HG03354 (cell line): ENCODE results near the gene SLC16A11.
"Not testable (repeated sequence)": the region's sequence is repeated elsewhere in the genome, so short reads cannot be mapped to it uniquely, and the experiment has no call there.

Experiments used
- ATAC-seq: cut with Tn5 transposase; IDR thresholded peaks from one replicate; pipeline ENCODE4 v1.9.1; 2021; ENCODE audit warnings: mild to moderate bottlenecking; ENCODE audit not compliant: unreplicated experiment, poor library complexity, severe bottlenecking

Gene SLC16A11

DNA sequence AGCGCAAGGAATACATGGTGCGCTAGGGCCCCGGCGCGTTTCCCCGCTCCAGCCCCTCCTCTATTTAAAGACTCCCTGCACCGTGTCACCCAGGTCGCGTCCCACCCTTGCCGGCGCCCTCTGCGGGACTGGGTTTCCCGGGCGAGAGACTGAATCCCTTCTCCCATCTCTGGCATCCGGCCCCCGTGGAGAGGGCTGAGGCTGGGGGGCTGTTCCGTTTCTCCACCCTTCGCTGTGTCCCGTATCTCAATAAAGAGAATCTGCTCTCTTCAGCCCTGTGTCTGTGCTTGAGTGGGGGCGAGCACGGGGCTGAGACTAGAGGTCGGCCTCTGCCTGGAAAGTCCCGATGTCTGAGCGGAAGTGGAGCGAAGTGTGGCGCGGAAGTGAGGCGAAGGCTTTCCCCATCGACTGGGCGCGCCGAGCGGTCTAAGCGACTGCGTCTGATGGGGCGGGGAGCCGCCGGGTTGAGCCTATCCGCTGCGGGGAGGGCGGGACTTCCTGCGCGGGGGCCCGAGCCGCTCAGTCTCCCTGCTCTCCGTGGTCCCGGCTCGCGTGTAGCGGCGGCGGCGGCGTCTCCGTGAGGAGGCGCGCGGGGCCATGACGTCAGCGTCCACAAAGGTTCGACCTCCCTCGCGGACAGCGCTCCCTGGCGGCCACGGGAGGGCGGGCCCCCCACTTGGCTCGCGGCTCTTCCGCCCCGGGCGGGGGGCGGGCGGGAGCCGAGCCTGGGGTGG is 29.5 kb downstream of the SLC16A11 start:
- peak; percentile 81 for ATAC-seq

DNA sequence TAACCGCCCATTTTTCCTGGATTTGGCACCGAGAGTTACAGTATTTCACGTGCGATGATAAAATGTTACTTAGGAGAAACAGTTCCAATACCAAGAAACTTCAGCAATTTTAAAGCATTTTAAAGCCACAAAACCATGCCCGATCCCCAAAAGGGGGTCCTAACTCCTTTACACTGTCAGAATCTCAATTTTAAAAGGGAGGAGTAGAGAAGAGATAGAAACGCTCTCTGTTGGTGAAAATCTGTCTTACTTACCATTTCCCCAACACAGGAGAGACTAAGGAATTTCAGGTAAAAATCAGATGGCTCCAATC is 32.0 kb downstream of the SLC16A11 start:
- ATAC-seq, result no peak

DNA sequence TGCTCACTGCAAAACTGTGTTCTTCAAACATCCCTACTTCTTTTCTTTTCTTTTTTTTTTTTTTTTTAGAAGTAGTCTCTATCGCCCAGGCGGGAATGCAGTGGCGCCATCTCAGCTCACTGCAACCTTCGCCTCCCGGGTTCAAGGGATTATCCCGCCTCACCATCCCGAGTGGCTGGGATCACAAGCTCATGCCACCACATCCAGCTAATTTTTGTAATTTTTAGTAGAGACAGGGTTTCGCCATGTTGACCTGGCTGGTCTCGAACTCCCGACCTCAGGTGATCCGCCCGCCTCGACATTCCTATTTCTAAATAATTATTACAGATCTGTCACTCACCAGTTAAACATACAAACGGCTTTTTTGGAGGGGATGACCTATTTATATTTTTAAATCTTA is 32.5 kb downstream of the SLC16A11 start:
- ATAC-seq, result no peak

DNA sequence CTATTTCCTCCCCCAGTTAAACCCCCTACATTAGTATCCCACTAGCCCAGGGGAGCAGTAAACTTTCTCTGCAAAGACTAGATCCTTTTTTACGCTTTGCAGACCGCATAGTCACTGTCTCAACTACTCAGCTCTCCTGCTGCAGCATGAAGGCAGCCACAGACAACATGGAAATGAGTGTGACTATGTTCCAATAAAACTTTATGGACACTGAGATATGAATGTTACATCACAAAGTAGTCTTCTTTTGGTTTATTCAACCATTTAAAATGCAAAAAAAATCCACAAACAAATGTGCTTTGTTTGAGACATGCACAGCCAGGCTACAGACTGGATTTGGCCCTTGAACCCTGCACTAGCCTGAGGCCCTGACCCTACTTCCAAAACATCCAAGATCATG is 33.4 kb downstream of the SLC16A11 start:
- no peak for ATAC-seq

DNA sequence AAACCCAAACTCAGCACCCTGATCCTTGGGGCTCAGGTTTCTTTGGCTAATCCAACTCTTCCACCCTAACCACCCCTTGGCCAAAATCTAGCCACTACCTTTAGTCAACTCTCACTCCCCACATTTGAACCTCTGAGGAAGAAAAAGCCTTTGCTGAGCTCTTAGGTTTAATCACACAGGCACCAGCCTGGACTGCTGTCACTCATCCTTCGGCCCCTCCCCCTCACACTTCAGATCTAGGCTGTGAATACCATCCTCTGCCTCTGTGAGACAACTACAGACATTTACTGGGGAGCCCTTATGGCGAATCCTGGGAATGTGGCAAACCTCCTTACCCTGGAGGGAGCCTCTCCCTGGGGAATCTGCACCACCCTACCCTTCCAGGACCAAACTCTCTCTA is 36.7 kb downstream of the SLC16A11 start:
- ATAC-seq, result no peak

DNA sequence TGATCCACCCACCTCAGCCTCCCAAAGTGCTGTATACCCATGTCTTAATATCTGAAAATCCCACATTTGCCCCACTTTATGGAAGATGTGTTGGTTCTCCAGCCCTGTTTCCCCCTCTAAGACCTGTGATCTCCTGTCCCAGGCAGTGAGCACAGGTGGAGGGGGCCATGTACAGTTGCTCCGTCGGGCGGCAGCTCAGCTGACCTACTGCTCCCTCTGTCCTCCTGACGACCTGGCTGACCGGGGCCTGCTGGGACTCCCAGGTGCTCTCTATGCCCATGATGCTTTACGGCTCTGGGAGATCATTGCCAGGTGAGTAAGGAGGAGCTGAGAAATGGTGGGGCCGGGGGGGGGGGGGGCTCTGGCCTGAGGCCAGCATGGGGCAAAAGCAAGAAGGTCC is 38.2 kb downstream of the SLC16A11 start:
- no peak for ATAC-seq

DNA sequence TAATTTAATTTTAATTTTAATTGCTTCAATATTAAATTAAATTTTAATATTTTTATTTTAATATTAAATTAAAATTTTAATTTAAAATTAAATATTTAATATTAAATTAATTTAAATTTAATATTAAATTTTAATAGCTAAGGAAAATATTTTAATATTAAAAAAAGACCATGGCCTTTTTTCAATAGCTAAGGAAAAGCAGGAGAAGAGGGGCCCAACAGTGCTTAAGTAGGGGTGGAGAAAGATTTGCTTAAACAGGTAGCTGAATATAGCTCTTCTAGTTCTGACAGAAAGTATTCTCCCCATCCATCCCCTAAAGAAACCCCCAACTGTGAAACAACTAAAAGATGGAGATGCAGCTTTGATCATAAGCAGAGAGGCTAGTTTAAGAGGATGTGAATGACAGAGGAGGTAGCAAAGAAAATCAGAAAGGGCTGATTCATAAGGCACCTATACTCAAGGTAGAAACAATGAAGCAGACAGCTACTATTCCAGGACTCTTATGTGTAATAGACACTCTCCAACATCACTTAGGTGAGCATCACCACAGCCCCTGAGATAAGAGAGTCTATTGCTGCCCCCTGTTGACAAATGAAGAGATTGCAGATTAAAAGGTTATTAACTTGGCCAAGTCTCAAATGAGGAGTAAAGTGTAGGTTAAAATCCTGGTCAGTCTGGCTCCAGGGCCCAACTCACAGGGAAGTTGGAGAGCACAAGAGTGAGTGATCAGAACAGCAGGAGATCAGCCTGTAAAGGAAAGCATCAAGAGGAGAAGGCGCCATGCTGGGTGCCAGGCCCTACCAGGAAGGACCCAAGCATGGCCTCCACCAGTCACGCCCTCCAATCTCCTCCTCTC is 39.3 kb downstream of the SLC16A11 start:
- ATAC-seq, result peak; percentile 66

DNA sequence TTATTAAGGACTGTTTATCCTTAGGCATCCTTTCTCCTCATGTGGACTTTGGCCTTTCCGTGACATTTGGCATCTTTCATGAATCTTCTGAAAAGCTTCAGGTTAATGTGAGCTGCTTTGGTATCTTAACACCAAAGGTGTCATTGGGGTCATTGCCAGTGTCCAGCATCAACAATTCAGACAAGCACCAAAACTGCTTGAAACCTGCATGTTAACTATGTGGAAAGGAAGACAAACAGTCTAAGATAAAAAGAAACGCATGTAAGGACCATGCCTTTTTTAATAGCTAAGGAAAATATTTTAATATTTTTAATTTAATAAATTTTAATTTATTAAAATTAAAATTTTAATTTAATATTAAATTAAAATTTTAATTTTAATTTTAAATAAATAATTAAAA is 40.1 kb downstream of the SLC16A11 start:
- ATAC-seq, result no peak

DNA sequence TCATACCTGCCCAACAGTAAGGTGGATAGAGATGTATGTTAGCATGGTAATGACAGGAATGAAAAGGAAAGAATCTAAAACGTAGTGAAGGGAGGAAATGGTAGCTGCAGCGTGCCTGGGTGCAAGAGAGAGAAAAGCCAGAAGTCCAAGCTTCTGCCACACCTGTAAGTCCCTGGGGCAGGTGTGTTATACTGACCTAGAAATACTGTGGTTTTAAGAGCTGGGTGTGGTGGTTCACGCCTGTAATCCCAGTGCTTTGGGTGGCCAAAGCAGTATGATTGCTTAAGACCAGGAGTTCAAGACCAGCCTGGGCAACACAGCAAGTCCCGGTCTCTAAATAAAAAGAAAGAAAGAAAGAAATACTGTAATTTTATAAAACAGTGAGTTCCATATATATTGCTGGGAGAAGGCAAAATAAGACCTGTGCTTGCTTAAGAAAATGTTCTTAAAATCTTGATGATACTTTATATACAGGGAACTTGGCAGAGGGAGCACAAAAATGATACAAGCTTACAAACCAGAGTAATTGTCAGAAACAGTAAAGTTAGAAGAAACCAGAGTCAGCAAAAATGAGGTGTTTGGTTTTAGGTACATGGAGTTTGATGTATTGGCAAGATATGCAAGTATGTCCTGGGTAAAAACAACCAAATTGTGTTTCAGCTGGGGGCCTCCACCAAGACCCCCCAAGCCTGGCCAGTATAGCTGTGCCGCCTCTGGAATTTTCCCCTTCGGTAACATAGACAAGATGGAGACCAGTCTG is 41.4 kb downstream of the SLC16A11 start:
- ATAC-seq, result no peak

DNA sequence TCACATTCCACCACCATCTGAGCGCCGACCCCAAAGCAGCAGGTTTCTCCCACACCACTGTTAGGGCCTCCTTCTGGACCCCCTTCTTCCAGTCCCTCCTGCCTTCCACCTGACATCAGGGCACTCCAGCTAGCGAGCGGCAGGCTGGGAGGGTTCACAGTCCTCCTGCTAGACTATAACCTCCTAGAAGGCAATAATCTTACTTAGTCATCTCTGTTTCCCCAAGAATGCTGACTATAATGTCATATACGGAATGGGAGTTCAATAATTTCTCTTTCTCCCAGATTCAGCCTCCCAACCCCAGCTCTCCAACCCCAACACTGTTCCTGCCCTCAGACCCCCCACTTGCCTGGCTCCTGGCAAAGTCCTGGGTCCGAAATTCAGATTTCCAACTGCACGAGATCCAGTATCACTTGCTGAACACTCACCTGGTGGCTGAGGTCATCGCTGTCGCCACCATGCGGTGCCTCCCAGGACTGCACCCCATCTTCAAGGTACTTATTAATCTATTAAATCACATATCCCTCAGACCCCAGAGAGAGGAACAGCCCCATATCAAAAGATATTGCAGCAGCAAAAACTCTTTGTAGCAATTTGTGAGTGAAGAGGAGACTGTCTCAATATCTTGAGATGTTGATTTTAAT is 42.5 kb downstream of the SLC16A11 start:
- no peak for ATAC-seq

DNA sequence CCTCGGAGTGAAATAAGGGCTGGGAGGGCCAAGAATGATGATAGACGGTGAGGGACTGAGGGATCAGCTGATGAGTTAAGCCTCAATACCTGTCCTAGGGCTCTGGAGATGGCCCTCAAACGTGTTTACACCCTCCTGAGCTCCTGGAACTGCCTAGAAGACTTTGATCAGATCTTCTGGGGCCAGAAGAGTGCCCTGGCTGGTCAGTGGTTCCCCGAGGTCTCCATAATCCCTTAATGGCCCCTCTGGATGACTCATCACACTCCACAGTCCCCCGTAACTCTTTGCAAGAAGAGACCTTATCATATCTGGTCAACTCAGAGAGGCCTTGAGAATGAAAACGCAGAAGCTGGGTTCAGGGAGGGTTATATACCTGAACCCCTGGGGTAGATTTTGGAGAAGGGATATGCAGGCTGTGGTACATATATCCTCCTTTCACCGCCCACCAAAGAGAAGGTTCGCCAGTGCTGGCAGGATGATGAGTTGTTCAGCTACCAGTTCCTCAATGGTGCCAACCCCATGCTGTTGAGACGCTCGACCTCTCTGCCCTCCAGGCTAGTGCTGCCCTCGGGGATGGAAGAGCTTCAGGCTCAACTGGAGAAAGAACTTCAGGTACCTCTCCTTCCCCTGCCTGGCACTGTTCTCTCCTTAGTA is 44.9 kb downstream of the SLC16A11 start:
- ATAC-seq, result no peak

DNA sequence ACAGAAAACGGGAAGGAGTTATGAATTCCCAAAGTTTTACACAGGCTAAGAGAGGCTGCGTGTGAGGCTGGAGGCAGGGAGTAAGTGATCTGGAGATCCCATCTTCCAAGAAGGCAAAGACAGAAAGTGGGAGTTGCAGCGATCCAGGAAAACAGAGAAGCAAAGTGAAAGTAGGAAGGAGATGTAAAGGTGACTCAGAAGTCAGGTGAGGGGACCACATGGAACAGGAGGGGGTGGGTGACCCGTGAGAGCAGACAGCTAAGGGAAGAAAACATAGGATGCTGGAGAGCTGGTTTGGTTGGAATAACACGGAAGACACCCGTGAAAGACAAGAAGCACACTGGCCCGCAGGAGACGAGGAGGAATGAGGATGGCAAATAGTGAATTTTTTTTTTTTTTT is 46.7 kb downstream of the SLC16A11 start:
- no peak for ATAC-seq

DNA sequence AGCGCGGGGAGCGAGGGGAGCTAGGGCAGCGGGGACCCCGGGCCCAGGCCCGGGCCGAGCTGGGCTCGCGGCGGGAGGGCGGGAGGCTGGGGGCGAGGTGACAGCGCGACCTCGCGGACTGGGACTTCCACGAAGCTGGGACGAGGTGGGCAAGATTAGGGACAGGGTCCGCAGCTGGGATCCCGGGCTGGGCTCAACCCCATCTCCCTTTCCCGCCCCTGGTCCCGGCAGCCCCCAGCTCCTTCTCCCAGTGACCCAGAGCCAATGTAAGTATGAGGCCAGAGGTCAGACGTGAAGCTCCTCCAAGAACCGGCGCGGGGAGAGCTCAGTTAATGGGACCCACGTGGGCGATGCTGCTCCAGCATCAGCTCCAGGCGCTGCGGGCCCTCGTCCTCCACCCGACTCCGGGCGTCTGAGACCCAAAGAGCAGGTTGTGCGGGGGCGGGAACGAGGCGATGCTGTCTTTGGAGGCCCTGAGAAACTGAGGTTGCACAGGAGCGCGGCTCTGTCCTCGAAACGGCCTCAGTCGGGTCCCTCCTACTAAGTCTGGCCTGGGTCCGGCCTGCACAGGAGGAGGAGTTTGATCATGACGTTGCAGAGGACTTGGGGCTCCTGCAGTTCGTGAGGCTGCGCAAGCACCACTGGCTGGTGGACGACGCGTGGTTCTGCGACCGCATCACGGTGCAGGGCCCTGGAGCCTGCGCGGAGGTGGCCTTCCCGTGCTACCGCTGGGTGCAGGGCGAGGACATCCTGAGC is 47.5 kb downstream of the SLC16A11 start:
- no peak for ATAC-seq

DNA sequence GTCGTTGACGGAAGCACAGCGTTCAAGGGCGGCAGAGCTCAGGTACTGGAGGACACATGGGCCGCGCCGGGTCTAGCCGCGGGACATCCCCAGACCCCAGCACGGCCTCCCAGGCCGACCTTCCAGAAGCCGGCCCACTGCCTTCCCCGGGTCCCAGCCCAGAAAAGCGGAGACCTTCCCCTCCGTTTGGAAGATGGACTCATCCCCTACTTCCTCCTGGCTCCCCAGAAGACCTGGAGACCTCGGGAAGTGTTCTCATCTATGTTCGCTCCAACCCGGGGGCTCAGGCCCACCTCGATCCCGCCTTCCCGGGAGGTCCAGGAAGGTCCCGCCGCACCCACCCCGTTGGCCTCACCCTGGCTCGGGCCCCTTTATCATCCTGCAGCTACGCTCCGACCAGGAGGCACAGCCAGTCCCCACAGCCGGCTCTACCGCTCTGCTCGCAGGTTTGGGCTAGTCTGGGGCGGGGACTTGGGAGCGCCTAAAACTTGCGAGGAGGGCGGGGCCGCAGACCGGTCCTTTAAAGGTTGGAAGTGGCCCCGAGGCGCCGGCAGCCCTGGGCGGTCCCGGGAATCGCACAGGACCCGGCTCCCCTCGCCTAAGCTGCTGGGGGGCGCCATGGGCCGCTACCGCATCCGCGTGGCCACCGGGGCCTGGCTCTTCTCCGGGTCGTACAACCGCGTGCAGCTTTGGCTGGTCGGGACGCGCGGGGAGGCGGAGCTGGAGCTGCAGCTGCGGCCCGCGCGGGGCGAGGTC is 48.2 kb downstream of the SLC16A11 start, which contains the start of gene ALOX12:
TSS of gene ALOX12 (plus strand) at position 550 of the 756 bp plus-strand sequence. CDS start at position 619, 69 bp downstream.
- no peak for ATAC-seq

DNA sequence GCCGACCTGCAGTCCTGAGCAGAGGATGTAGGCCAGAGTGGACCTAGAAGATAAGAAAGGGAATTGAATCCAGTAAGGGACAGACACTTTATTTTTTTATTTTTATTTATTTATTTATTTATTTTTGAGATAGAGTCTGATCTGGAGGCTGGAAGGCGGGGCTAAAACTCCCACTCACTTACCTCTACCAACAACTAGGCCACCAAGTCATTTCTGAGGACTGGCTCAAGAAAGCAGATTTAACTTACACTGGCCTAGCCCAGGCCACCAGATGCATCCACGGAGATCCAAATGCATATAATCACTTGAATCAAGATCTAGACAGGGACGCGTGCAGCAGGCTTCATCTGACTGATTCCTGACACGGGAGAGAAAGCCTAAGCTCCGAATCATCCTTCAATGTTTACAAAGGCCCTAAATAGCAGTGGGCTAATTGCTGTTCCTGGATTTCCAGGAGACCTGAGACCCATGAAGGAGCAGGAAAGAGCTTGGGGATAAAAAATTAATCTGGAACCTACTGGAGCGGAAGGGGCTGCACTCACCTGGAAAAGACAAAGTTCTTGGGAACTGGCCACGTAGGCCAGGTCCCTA is 49.1 kb downstream of the SLC16A11 start:
- no peak for ATAC-seq

DNA sequence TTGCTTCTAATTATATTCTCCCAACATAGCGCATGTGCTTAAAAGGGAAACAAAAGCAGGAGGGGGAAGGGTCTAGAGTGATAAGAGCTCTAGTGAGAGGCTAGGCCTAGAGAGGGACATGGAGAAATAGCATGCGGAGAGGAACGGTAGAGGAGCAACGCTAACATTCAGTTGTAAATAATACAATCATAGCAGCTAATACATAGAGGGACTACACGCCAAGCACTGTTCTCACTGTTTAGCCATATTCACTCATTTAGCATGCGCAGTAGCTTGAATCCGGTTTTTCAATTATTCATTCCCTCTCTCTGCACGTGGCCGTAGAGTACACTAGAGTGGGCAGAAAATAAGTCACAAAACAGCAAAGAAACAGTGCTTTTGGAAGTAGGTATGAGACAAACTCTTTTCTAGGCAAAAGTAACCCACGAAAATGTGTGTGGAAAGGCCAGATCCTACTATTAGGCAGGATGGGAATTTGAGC is 49.7 kb downstream of the SLC16A11 start:
- no peak for ATAC-seq

DNA sequence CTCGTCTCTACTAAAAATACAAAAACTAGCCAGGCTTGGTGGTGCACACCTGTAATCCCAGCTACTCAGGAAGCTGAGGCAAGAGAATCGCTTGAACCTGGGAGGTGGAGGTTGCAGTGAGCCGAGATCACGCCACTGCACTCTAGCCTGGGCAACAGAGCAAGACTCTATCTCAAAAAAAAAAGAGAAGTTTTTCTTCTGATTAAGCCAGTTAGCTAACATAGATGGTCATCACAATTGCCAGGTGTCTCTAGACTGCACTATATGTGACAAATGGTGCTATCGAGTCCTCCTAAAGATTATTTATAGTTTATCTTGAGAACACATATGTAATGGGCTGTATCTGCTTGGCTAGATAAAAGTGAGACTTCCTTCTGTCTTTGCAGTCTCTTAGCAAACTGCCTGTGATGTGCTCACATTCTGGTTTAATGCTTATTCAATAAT is 50.3 kb downstream of the SLC16A11 start:
- not testable (repeated sequence) for ATAC-seq
